H9 (cell line): ENCODE results near the gene FARS2. TPM values are rescaled to one million over a fixed set of nuclear protein-coding genes. Genes with fewer than 3 reads are reported as not detected.

Source experiments
- DNase-seq: peaks from one replicate; pipeline ENCODE4 v3.0.0-alpha.2; 2017
- H2AFZ ChIP-seq: one replicate; pipeline ENCODE4 v1.6.1; 2013; ENCODE audit warnings: mild to moderate bottlenecking, low read length, control low read depth, moderate library complexity
- H2AK5ac ChIP-seq: 2 replicates; pipeline ENCODE4 v1.6.1; 2013; ENCODE audit warnings: low read length, control low read depth, mixed read lengths; ENCODE audit not compliant: insufficient read length
- H2BK120ac ChIP-seq: one replicate; pipeline ENCODE4 v1.6.1; 2013; ENCODE audit warnings: low read depth, mild to moderate bottlenecking, low read length, control low read depth, inconsistent platforms; ENCODE audit not compliant: poor library complexity, severe bottlenecking
- H2BK12ac ChIP-seq: 2 replicates; pipeline ENCODE4 v1.6.1; 2013; ENCODE audit warnings: low read length, control low read depth, mixed read lengths, low read depth; ENCODE audit not compliant: insufficient read length
- H2BK15ac ChIP-seq: 2 replicates; pipeline ENCODE4 v1.6.1; 2013; ENCODE audit warnings: low read depth, low read length, control low read depth
- H2BK20ac ChIP-seq: one replicate; pipeline ENCODE4 v1.6.1; 2013; ENCODE audit warnings: low read depth, mild to moderate bottlenecking, low read length, control low read depth, inconsistent platforms; ENCODE audit not compliant: poor library complexity, severe bottlenecking
- H2BK5ac ChIP-seq: 2 replicates; pipeline ENCODE4 v1.6.1; 2013; ENCODE audit warnings: low read length, control low read depth, mixed read lengths; ENCODE audit not compliant: insufficient read length
- H3K14ac ChIP-seq: 2 replicates; pipeline ENCODE4 v1.6.1; 2013; ENCODE audit warnings: low read length, control low read depth; ENCODE audit not compliant: insufficient read depth
- H3K18ac ChIP-seq: 2 replicates; pipeline ENCODE4 v1.6.1; 2013; ENCODE audit warnings: low read depth, mild to moderate bottlenecking, mixed read lengths, low read length, control low read depth; ENCODE audit not compliant: insufficient read length
- H3K23ac ChIP-seq: 2 replicates; pipeline ENCODE4 v1.6.1; 2013; ENCODE audit warnings: low read length, control low read depth, mixed read lengths, low read depth; ENCODE audit not compliant: insufficient read length
- H3K23me2 ChIP-seq: 2 replicates; pipeline ENCODE4 v1.6.1; 2013; ENCODE audit warnings: low read depth, mild to moderate bottlenecking, mixed read lengths, low read length, control low read depth; ENCODE audit not compliant: insufficient read length, poor library complexity, severe bottlenecking
- H3K27ac ChIP-seq: 2 replicates; pipeline ENCODE4 v1.5.1; 2013; ENCODE audit warnings: low read length, control low read depth, mixed read lengths, low read depth; ENCODE audit not compliant: insufficient read length
- H3K27me3 ChIP-seq: 2 replicates; pipeline ENCODE4 v1.6.1; 2013; ENCODE audit warnings: low read length, control low read depth, inconsistent platforms; ENCODE audit not compliant: insufficient read depth
- H3K4ac ChIP-seq: 2 replicates; pipeline ENCODE4 v1.6.1; 2013; ENCODE audit warnings: low read depth, mild to moderate bottlenecking, control low read depth, inconsistent platforms, low read length, moderate library complexity
- H3K4me1 ChIP-seq: 2 replicates; pipeline ENCODE4 v1.6.1; 2013; ENCODE audit warnings: low read length, control low read depth, inconsistent platforms; ENCODE audit not compliant: insufficient read depth
- H3K4me2 ChIP-seq: 2 replicates; pipeline ENCODE4 v1.6.1; 2013; ENCODE audit warnings: low read length, control low read depth, mixed read lengths; ENCODE audit not compliant: insufficient read length, insufficient read depth
- H3K56ac ChIP-seq: 2 replicates; pipeline ENCODE4 v1.6.1; 2013; ENCODE audit warnings: low read depth, mild to moderate bottlenecking, mixed read lengths, low read length, control low read depth; ENCODE audit not compliant: insufficient read length
- H3K79me1 ChIP-seq: 2 replicates; pipeline ENCODE4 v1.6.1; 2013; ENCODE audit warnings: low read depth, mild to moderate bottlenecking, moderate library complexity, low read length, control low read depth, inconsistent platforms; ENCODE audit not compliant: insufficient read depth, poor library complexity, severe bottlenecking
- H3K79me2 ChIP-seq: 2 replicates; pipeline ENCODE4 v1.6.1; 2013; ENCODE audit warnings: low read length, control low read depth, inconsistent platforms; ENCODE audit not compliant: insufficient read depth
- H3K9ac ChIP-seq: 2 replicates; pipeline ENCODE4 v1.6.1; 2013; ENCODE audit warnings: low read length, control low read depth, mixed read lengths; ENCODE audit not compliant: insufficient read length; ENCODE audit errors: extremely low read depth
- H3K9me3 ChIP-seq: one replicate; pipeline ENCODE4 v1.6.1; 2013; ENCODE audit warnings: low read depth, low read length, inconsistent platforms; ENCODE audit not compliant: control insufficient read depth
- H3T11ph ChIP-seq: one replicate; pipeline ENCODE4 v1.6.1; 2013; ENCODE audit warnings: mild to moderate bottlenecking, low read length, control low read depth, inconsistent platforms
- H4K20me1 ChIP-seq: one replicate; pipeline ENCODE4 v1.6.1; 2013; ENCODE audit not compliant: control insufficient read depth, insufficient read length, insufficient read depth
- H4K5ac ChIP-seq: 2 replicates; pipeline ENCODE4 v1.6.1; 2013; ENCODE audit warnings: low read depth, mild to moderate bottlenecking, mixed read lengths, low read length, control low read depth; ENCODE audit not compliant: insufficient read length
- H4K8ac ChIP-seq: replicated peaks from 2 replicates; pipeline ENCODE4 v1.6.1; 2013; ENCODE audit warnings: low read length, control low read depth, mixed read lengths, low read depth; ENCODE audit not compliant: insufficient read length
- H4K91ac ChIP-seq: 2 replicates; pipeline ENCODE4 v1.6.1; 2013; ENCODE audit warnings: low read depth, mild to moderate bottlenecking, moderate library complexity, mixed read lengths, low read length, control low read depth; ENCODE audit not compliant: insufficient read length
- H3K27ac Mint-ChIP-seq, 3 experiments: 2 replicates in 2 of 3; 3 replicates in 1 of 3; pipeline ENCODE4 v1.8.0; 2020 to 2021; ENCODE audit warnings: mixed read lengths in 3 of 3, mild to moderate bottlenecking in 1 of 3, moderate library complexity in 1 of 3
- H3K27me3 Mint-ChIP-seq: 2 replicates; pipeline ENCODE4 v1.8.0; 2021; ENCODE audit warnings: low read depth, mild to moderate bottlenecking, moderate library complexity, mixed read lengths
- H3K36me3 Mint-ChIP-seq, 3 experiments: 2 replicates in 2 of 3; 3 replicates in 1 of 3; pipeline ENCODE4 v1.8.0; 2020 to 2021; ENCODE audit warnings: low read depth in 3 of 3, mixed read lengths in 3 of 3; ENCODE audit not compliant: insufficient read depth in 1 of 3
- H3K4me1 Mint-ChIP-seq, 2 experiments: 2 replicates each; pipeline ENCODE4 v1.8.0; 2020; ENCODE audit warnings: mixed read lengths in 2 of 2
- H3K4me3 Mint-ChIP-seq, 2 experiments: 2 replicates in 1 of 2; 3 replicates in 1 of 2; pipeline ENCODE4 v1.8.0; 2020 to 2021; ENCODE audit warnings: mild to moderate bottlenecking in 2 of 2, mixed read lengths in 2 of 2, moderate library complexity in 1 of 2
- H3K9me3 Mint-ChIP-seq, 2 experiments: 2 replicates in 1 of 2; 3 replicates in 1 of 2; pipeline ENCODE4 v1.8.0; 2020; ENCODE audit warnings: mild to moderate bottlenecking in 2 of 2, mixed read lengths in 2 of 2, moderate library complexity in 1 of 2
- CTCF ChIP-seq: fragments of 200-600 bp; sonication (generic); conservative IDR thresholded peaks from 3 replicates; pipeline ENCODE4 v1.8.0; 2021; ENCODE audit warnings: antibody characterized with exemption, mild to moderate bottlenecking
- WGBS: extraction: QIAGEN DNeasy Blood & Tissue Kit; methylation state at CpG from one replicate; pipeline ENCODE4 v1.1.7; 2013; ENCODE audit warnings: missing lambda C conversion rate, low lambda C conversion rate, mixed read lengths; ENCODE audit not compliant: insufficient read length; ENCODE audit errors: extremely low coverage; 5-methylcytosine and 5-hydroxymethylcytosine counted together
- total RNA-seq: library from RNA; stranded (reverse); gene quantifications from 2 replicates; pipeline ENCODE4 v1.2.1, GENCODE V29; 2021

Gene FARS2
- total RNA-seq, 1 experiment from 2014 or later, result 8.5 TPM

GRCh38 chr6:5256952-5257351 lies 4.4 kb upstream of the FARS2 start:
- Histone ChIP-seq H2AK5ac (no peak overlapping the region), H4K91ac (no peak overlapping the region), H3K9ac (no peak overlapping the region), H3K27ac (no peak overlapping the region), H3K9me3 (no peaks in the 10 kb centered on the region), H4K8ac (no peak overlapping the region), H3K23ac (no peak overlapping the region), H3K18ac (no peak overlapping the region), H3K4me2 (no peak overlapping the region), H3T11ph (no peak overlapping the region), H2BK20ac (no peak overlapping the region), H3K27me3 (no peaks in the 10 kb centered on the region), H2BK120ac (no peak overlapping the region), H4K20me1 (no peaks in the 10 kb centered on the region), H2AFZ (no peak overlapping the region), H4K5ac (no peak overlapping the region), H3K79me2 (no peaks in the 10 kb centered on the region; the same call in 1 of the 2 replicates), H2BK15ac (no peak overlapping the region), H3K4ac (no peak overlapping the region), H3K23me2 (peaks cover 2% of the 10 kb centered on the region), H2BK12ac (no peak overlapping the region), H2BK5ac (no peak overlapping the region), H3K56ac (no peak overlapping the region), H3K79me1 (peaks cover 7% of the 10 kb centered on the region), H3K14ac (no peak overlapping the region), H3K4me1 (no peaks in the 10 kb centered on the region)
- no peak for DNase-seq
- Mint-ChIP-seq H3K27me3 (no peaks in the 10 kb centered on the region), H3K27ac (no peak overlapping the region), H3K4me3 (no peak overlapping the region), H3K4me1 (peaks cover 8 to 10% of the 10 kb centered on the region in 2 experiments), H3K36me3 (peaks cover 31 to 38% (median 34%) of the 10 kb centered on the region in 3 experiments; a peak in 6 of 7 replicates), H3K9me3 (peaks cover 4% of the 10 kb centered on the region in 2 experiments; a peak in 2 of 5 replicates)
- TF ChIP-seq CTCF, result no peak
- WGBS, result 100% methylated on average over 1 of the region's 3 CpGs
